T-helper 1 cell (primary cell): Measurements from ENCODE around the gene PRSS50.
"Not testable (repeated sequence)": the region's sequence is repeated elsewhere in the genome, so short reads cannot be mapped to it uniquely, and the experiment has no call there.

ENCODE experiments used
- DNase-seq, 5 donors: peaks; one replicate each; pipeline ENCODE4 v3.0.0-alpha.2; 2012 to 2020
- total RNA-seq, 4 donors: gene quantifications; one replicate each; lab custom pipeline; 2026; lab: John Stamatoyannopoulos, UW

PRSS50 gene, protein sequence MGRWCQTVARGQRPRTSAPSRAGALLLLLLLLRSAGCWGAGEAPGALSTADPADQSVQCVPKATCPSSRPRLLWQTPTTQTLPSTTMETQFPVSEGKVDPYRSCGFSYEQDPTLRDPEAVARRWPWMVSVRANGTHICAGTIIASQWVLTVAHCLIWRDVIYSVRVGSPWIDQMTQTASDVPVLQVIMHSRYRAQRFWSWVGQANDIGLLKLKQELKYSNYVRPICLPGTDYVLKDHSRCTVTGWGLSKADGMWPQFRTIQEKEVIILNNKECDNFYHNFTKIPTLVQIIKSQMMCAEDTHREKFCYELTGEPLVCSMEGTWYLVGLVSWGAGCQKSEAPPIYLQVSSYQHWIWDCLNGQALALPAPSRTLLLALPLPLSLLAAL
- 0 reads per million in 4 donors for total RNA-seq

DNA sequence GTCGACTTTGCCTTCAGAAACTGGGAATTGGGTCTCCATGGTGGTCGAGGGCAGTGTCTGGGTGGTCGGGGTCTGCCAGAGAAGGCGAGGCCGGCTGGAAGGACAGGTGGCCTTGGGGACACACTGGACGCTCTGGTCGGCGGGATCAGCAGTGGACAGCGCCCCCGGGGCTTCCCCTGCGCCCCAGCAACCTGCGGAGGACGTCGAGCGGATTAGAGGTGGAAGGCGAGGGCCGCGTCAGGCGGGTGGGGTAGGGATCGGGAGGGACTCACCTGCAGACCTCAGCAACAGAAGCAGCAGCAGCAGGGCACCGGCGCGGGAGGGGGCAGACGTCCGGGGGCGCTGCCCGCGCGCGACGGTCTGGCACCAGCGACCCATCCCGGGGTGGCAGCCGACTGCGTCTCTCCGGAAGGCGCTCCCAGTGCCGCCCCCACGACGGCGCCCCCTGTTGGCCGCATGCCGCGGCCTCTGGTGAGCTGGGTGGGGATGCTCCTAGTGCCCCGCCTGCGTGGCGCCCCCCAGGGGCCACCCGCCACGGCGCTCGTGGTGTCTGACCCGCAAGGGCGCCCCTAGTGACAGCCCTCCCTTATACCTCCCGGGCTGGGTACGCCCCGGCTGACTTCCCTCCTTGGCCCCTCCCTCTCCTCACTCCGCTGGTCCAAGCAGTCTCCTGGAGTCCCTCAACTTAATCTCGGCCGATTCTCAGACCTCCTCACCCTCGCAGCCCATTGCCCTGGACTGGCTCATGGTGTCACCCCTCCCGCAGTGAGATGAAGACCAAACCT is at the start of gene PRSS50:
PRSS50 (minus strand) TSS at position 423 of the 785 bp plus-strand sequence; CDS start at position 378, 45 bp downstream.
- peak in 1 of 5 donors; percentile 10 for DNase-seq

DNA sequence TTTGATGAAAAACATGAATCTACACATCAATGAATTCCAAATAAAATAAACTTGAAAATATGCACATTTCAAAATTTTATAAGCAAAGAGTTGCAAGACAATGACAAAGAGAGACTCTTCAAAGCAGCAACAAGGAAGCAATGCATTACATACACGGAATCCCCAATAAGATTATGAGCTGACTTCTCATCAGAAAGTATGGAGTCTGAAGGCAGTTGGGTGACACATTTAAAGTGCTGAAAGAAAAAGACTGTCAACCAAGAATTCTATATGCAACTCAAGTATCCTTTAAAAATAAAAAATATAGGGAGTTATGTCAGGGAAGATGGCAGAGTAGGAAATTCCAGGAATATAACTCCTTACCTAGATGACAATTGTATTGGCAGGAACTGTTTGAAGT is 46.5 kb upstream of the PRSS50 start:
- no peak for DNase-seq

DNA sequence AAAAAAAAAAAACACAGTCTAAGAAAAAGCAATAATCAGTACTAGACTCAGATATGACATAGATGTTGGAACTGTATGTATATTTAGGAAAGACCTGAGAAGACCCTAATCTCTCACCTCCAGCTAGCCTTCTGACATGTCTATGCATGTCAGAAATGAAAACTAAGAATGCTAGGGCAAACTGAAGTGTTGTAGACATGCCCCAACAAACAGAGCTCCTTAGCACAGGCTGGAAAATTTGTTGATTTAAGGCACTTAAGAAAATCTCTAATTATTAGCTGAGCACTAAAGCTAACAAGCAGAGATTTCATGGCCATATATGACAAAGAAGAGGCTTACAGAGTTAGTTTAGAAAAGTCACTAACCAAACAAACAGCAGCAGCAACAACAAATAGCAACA is 45.5 kb upstream of the PRSS50 start:
- no peak for DNase-seq

DNA sequence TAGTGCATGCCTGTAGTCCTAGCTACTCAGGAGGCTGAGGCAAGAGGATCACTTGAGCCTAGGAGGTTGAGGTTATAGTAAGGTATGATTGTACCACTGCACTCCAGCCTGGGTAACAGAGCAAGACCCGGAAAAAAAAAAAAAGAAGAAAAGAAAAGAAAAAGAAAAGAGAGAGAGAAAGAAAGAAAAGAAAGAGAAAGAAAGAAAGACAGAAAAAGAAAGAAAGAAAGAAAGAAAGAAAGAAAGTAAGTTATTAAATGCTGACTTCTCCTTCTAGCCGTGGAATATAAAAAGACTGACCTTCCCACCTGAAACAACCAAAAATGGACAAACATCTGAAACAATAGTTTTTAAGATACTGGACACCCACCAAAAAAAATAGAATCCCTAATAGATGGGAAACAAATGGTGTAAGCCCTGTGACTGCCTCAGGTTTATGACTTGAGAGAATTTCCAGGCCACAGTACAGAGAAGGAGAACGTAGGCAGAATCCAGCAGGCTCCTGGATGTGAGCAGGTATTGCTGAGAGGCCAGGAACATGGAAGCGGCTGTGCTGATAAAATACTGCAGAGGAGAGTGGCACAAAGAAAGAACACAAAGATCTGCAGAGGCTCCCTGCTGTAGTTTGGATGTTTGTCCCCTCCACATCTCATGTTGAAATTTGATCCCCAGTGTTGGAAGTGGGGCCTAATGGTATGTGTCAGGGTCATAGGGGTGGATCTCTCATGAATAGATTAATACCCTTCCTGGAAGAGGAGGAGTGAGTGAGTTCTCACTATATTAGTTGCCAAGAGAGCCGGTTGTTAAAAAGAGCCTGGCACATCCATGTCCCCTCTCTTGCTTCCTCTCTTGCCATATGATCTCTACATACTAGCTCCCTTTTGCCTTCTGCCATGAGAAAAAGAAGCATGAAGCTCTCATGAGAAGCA is 41.8 kb upstream of the PRSS50 start:
- no peak for DNase-seq

DNA sequence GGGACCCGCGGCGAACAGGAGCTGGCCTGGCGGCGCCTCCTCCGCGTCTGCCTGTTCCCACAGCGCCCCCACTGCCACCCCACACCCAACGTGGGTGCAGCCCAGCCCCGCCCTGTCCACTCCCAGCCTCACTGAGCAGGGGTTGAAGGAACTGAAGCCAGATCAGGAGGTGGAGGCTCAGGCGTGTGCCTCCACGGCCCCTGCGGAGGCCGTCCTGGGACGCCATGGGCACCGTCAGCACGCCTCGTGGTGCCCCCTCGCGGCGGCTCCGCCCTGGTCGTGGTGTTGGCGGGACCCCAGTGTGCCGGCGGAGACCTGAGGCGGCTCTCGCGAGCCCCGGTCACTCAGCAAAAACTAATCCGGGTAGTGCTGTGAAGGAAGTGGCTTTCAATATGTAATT is 39.0 kb upstream of the PRSS50 start:
- DNase-seq = no peak

DNA sequence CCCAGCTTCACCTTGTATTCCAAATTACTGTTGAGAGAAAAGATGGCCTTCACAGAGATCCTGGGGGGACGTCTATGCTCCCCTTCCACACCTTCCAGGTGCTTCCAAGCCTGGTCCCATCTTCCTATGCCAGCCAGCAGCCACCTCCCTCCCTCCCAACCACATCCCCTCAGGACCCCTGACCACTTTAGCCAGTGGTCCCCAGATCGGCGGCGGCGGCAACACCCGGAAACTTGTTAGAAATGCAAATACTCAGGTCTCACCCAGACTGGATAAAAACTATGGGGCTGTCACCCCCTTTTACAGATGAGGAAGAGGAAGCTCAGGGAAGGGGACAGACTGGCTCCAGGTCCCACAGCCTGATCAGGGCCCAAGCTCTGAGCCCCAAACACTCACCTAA is 38.0 kb upstream of the PRSS50 start:
- DNase-seq = no peak

DNA sequence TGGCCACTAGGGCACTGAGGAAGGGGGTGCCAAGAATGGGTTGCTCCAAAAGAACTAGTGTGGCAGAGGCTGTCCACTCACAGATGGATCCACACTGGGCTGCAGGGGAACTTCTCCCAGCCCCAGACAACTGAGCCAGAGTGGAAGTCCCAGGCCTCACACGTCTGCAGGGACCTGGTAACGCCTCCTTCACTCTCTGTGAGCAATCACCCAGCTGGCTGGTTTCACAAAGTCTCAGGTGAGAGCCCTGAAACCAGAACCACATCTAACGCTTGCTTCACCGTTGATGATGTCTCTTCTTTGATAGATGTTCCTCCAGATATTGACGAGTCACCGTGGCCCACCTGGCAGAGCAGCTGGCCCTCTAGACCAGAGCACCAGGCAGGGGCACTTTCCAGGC is 35.5 kb upstream of the PRSS50 start:
- DNase-seq = not testable (repeated sequence)

DNA sequence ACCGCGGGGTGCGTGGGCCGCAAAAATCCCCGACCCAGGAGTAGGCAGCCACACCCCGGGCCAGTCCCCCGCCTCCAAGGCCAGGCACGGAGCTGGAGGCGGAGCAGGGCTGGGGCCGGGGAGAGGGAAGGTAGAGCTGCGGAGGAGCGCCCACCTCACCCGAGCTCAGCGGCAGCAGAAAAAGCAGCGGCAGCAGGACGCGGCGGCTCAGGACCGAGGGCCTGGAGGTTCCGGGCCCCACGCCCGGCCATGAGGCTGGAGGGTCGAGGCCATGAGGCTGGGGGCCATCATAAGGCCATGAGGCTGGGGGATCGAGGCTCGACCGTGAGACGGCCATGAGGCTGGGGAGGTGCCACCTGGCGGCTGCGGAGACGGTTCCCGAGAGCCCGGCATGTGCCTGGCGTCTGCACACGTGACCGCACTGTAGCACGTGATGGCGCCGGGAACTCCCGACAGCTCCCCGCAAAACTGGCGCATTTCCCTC is 32.9 kb upstream of the PRSS50 start:
- DNase-seq = no peak

DNA sequence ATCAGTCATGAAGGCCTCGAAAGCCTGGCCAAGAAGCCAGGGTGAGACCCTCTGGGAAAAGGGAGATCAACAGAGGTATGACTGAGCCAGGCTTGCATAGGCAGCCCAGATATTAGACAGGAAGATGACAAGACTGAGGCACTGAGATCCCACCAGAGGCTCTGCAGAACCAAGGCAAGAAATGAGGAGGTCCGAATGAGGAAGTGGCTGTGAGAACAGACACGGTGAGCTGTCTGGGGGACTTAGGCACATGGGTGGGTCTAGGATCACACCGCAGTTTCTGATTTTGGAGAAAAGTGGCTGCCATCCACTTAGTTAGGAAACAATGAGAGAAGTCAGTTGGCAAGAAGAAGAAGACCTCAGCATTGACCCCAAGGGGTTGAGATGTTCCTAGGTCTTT is 31.5 kb upstream of the PRSS50 start:
- DNase-seq = no peak

DNA sequence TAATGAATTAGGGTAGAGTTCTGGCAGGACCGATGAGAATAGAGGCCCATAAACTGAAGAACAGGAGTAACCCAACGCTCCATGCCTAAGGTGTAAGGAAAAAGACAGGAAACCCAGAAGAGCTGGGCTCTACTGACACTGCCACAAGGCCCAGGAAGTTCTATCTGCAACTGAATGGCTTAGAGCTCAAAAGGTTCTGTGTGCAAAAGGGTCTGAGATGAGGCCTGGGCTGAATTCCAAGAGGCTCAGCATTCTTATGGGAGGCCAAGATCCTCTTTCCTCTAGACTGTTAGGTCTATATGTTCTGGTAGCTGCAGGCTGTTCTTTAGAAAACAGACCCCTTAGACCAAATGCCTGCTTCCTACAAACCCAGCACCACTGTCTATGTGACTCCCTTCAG is 30.5 kb upstream of the PRSS50 start:
- no peak for DNase-seq

DNA sequence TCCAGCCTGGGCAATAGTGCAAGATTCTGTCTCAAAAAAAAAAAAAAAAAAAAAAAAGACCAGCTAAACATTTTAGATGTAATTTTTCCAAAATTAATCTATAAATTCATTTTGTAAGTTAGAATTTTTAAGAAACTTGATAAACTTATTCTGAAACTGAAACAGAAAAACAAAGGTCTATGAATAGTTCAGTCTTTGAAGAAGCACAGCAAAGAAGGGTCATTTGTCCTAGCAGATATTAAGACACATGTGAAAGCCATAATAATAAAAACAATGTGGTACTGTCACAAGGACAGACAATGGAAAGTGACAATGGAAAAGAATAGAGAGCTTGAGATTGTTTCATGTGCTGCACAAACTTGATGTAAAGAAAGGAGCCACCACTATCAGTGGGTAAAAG is 29.0 kb upstream of the PRSS50 start:
- no peak for DNase-seq

DNA sequence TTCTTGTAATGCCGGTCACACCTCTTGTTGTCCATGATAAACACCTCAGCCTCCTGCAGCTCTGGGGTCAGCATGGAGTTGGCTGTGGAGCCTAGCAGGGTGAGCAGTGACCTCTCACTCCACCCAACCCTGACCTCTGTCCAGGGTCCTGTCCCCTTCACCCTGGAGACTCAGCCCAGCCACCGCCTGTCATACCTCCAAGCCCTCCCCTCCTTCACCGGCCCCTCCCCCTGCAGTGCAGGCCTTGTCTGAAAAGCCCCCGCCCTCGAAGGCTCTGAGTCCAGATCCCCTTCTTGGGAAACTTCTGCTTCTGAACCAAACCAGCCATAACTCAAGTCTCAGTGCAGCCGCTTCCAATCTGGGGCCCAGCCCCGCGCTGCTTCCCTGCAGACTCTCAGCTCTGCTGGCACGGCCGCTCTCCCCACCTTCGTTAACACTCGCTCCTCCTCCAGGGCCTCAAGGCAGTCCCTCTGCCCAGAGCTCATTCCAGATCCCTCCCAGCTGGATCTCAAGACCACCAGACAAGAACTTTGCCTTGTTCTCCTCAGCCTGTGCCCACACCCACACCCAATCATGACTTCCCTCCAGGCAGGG is 25.4 kb upstream of the PRSS50 start:
- no peak for DNase-seq

DNA sequence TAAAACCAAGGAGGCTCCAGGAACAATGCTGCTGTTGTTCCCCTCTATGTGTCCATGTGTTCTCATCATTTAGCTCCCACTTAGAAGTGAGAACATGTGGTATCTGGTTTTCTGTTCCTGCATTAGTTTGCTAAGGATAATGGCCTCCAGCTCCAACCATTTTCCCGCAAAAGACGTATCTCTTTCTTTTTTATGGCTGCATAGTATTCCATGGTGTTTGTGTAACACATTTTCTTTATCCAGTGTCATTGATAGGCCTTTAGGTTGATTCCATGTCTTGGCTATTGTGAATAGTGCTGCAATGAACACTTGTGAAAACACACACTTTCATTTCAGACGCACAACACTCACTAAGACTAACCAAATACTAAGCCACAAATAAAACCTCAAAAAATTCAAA is 21.9 kb upstream of the PRSS50 start:
- DNase-seq = not testable (repeated sequence)

DNA sequence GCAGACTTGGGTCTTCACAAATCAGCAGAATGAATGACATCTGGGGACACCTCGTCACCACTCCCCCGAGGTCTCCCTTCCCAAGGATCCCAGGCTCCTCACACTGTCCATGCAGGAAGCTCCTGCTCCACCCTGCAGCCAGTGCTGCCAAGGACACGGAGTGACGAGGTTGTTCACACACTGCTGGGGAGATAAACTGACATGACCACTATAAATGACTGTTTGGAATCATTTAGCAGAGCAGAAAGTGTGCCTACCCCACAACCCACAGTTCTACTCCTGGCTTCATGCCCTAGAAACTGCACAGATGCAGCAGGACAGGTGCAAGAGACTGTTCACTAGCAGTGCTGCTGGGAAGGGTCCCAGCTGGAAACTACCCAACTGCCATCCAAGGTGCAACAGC is 19.7 kb upstream of the PRSS50 start:
- DNase-seq = no peak

DNA sequence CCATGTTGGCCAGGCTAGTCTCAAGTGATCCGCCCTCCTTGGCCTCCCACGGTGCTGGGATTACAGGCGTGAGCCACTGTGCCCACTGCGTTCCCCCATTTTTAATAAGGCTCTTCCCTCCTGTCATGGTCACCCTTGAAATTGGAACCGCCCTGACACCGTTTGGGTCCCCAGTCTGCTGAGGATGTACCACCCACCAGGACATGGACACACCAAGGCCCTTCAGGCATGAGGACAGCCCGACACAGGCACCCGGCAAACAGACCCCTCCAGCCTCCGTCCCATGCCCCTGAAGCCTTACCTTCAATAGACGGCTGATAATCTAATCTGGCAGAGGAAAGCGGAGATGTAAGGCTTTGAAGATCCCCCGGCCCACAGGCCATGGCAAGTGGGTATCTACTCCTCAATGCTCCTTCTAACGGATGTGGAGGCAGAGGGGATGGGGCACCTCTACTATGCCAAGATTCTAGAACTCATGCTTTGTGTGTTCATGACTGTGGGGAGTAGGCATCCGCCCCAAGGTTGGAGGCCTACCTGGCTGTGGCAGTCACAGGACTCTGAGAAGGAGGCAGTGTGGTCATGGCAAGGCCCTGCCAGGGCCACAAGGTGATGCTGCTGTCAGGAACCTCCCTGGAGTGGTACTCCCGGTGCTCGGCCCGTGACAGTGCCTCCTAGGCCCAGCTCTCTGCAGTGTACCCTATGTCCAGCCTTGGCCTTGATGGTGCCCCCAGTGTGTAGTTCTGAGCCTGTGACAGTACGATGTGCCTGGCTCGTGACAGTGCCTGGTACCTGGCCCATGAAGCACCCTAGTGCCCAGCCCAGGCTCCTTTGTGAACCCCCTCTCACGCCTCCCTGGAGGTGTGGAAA is 18.6 kb upstream of the PRSS50 start:
- no peak for DNase-seq

DNA sequence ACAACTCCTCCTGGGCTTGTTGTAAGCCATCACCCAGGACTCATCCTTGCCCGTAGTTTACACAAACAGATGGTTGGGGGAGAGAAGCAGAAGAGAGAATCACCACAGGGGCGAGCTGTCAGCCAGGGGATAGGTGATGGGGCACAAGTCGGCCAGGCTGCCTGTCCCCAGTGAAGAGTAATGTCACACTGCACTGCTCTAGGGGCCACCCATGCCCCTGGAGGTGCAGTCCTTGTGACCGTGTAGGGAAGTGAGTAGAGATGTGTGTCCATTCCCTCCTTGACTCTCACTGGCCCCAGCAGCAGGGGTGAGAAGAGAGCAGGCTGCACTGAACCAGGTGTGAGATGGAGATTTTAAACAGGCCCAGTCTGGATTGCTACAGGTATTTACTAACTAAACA is 17.1 kb upstream of the PRSS50 start:
- DNase-seq = no peak

DNA sequence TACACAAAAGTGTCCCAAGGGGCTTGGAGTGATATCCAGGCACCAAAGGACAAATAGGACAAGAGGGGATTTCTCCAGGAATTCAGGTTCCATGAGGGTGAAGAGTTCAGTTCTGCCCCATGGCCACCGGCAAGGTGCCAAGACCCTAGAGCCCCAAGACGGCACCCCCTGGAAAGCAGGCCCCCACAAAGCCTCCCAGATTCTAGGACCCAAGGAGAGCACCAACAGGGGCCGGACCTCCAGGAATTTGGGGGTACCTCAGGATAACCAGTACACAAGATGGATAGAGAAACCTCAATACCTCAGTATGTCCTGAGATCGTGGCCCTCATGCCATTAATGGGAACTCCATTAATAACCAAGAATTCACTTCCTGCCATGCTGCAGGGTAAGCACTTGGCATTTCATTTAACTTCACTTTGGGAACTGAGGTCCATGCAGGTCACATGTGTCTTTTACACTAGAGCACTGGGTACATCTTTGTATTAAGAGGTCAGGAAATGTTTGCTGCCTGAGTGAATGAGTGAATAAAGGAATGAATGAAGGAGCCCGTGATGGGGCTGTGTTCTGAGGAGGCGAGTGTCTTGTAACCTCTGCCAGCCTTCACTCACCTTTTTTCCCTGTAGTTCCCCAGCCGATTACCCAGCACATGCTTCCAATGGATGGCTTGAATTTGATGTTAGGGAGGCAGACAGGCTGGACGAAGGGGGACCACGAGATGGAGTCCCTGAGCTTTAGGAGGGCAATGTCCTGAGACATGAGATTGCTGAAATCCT is 15.5 kb upstream of the PRSS50 start:
- DNase-seq = no peak

DNA sequence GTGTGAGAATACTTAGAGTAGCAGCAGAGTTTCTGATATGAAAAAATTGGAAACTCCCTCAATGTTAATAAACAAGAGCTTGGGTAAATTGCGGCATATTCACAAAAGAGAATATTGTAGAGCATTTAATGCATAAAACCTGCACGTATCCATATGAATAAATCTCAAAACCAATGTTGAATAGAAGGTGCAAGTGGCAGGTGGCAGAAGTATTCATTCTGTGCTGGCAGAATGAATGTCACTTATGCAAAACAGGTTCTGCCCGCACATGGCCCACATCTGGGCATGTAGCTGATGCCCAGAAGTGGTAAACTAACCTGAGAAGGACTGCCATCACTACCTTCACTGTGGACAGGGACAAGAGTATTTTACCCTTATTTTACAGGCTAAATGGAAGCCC is 14.1 kb upstream of the PRSS50 start:
- no peak for DNase-seq

DNA sequence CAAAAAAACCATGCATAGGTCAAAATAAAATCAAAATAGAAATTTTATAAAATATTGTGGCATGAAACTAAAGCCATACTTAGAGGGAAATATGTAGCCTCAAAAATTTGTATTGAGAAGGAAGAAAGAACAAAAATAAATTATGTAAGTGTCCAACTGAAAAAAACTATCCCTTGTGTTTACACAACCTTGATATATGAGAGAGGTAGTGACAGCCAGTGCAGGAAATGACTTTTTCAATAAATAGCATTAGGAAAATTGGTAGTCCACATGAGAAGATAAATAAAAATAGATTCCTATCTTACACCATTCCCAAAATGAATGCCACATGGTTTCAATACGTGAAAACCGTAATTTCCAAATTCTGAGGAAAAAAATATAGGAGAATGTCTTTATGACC is 13.2 kb upstream of the PRSS50 start:
- no peak for DNase-seq

DNA sequence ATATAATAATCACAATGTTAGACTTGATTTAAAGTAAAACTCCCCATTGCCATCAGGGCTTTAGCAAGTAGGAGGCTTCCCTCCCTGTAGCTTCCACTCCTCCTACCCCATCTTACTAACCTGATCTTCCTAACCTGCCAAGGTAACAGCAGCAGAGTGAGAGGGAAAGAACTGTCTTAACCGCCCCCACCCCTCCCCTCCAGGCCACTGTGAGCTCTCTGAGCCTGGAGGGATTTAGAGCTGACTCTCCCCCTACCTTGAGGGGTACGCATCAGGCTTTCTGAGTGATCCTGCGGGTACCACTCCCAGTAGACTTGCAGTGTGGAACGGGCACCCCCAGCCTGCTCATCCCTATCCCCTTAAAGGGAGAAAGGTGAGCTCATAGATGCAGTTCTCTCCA is 11.4 kb upstream of the PRSS50 start:
- no peak for DNase-seq
